ENCODE data around the gene ARSA.
"Not testable (repeated sequence)": the region's sequence is repeated elsewhere in the genome, so short reads cannot be mapped to it uniquely, and the experiment has no call there.

The ARSA gene

DNA sequence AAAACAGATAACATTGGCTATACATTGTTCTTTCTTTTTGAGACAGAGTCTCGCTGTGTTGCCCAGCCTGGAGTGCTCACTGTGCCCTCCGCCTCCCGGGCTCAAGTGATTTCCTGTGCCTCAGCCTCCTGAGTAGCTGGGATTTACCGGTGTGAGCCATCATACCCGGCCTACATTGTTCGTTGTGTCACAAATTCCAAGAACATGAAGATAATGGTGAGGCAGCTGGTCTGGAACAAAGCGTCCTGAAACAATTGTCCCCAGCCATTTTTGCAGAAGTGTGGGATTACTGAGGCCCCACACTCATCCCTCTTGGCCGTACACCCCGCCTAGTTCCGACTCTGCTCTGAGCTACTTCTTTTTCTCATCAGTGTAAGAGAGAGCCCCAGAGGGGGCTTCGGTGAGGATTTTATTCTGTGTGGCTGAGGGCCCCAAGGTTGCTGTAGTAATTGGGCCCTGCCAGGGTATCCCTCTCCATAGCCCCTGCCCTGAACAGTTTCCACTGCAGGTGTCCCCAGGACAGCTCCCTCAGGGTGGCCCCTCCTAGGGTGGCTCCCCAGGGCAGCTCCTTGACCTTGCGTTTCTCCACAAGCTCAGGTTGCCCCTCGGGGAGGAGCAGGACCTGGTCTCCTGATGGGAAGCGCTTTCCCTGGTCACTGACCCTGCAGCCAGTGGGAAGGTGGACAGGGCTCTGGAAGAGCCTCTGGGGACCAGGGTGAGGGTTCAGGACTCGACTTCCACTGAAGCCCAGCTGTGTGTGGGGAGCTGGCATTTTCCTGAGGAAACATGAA lies 13.1 kb upstream of the ARSA start:
- peaks cover 4% of the 10 kb centered on the region; the same call in 1 of the 2 replicates for H3K27me3 ChIP-seq (ENCODE audit: insufficient read depth, low read length)
- no peaks in the 10 kb centered on the region for H3F3A ChIP-seq (ENCODE audit: insufficient read depth, low read length)
- no peaks in the 10 kb centered on the region for H3K9me2 ChIP-seq (ENCODE audit: low read depth, low read length)
- H3K27ac ChIP-seq (ENCODE audit: low read depth, low read length, poor library complexity, severe bottlenecking) = no peak overlapping the region
- no peak overlapping the region for H3K4me2 ChIP-seq (ENCODE audit: low read length)
- TF ChIP-seq EZH2 (IDR thresholded peaks at IDR 0.05; ENCODE audit: borderline replicate concordance, low read length) = no peak
- TF ChIP-seq, protein P1, sequence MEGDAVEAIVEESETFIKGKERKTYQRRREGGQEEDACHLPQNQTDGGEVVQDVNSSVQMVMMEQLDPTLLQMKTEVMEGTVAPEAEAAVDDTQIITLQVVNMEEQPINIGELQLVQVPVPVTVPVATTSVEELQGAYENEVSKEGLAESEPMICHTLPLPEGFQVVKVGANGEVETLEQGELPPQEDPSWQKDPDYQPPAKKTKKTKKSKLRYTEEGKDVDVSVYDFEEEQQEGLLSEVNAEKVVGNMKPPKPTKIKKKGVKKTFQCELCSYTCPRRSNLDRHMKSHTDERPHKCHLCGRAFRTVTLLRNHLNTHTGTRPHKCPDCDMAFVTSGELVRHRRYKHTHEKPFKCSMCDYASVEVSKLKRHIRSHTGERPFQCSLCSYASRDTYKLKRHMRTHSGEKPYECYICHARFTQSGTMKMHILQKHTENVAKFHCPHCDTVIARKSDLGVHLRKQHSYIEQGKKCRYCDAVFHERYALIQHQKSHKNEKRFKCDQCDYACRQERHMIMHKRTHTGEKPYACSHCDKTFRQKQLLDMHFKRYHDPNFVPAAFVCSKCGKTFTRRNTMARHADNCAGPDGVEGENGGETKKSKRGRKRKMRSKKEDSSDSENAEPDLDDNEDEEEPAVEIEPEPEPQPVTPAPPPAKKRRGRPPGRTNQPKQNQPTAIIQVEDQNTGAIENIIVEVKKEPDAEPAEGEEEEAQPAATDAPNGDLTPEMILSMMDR (IDR thresholded peaks at IDR 0.05; ENCODE audit: low read length) = no peak
- H3K4me1 ChIP-seq (ENCODE audit: insufficient read depth, low read length, severe bottlenecking) = no peaks in the 10 kb centered on the region
- no peaks in the 10 kb centered on the region for H4K20me1 ChIP-seq (ENCODE audit: insufficient read depth, low read length)
- no peak overlapping the region for H3K4me3 ChIP-seq (ENCODE audit: low read depth, low read length, poor library complexity, severe bottlenecking)
- no peak overlapping the region for H2AFZ ChIP-seq (ENCODE audit: low read length)
- no peaks in the 10 kb centered on the region for H3K79me2 ChIP-seq (ENCODE audit: insufficient read depth, low read length)
- H3K9me3 ChIP-seq (ENCODE audit: low read length) = 0 out of 2 replicates have a peak, but pooled peaks cover 4% of the 10 kb centered on the region
- no peak overlapping the region for H3K9ac ChIP-seq (ENCODE audit: low read length)
- H3K36me3 ChIP-seq (ENCODE audit: insufficient read depth, low read length) = no peaks in the 10 kb centered on the region

DNA sequence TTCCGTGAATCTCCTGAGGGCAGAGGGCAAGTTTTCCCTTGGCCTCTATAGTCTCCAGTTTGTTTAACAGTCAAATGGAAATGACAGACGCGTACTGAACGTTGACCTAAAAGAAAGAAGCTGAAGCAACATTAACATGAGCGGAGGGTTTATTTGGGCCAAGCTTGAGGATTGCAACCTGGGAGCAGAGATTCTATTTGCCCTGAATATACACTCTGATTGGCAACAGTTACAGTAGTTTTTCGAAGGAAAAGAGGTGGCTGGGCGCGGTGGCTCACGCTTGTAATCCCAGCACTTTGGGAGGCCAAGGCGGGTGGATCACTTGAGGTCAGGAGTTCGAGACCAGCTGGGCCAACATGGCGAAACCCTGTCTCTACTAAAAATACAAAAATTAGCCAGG lies 12.3 kb upstream of the ARSA start:
- H3K79me2 ChIP-seq (ENCODE audit: insufficient read depth, low read length); H3K27me3 ChIP-seq (ENCODE audit: insufficient read depth, low read length); H3K4me1 ChIP-seq (ENCODE audit: insufficient read depth, low read length, severe bottlenecking); H3K9ac ChIP-seq (ENCODE audit: low read length); H2AFZ ChIP-seq (ENCODE audit: low read length); H3K36me3 ChIP-seq (ENCODE audit: insufficient read depth, low read length); H3K9me3 ChIP-seq (ENCODE audit: low read length); H3K27ac ChIP-seq (ENCODE audit: low read depth, low read length, poor library complexity, severe bottlenecking); H4K20me1 ChIP-seq (ENCODE audit: insufficient read depth, low read length); H3K4me2 ChIP-seq (ENCODE audit: low read length); H3F3A ChIP-seq (ENCODE audit: insufficient read depth, low read length); H3K4me3 ChIP-seq (ENCODE audit: low read depth, low read length, poor library complexity, severe bottlenecking); H3K9me2 ChIP-seq (ENCODE audit: low read depth, low read length): not testable (repeated sequence)

DNA sequence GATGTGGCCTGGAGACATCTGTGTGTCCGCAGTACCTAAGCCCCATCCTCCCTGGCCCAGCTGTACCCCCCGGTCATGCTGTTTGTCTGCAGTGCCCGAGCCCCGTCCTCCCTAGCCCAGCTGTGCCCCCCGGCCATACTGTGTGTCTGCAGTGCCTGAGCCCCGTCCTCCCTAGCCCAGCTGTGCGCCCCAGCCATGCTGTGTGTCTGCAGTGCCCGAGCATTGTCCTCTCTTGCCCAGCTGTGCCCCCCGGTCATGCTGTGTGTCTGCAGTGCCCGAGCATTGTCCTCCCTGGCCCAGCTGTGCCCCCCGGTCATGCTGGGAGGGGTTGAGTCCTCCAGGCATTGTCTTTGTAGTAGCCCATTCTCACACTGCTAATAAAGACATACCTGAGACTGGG lies 7.6 kb upstream of the ARSA start:
- H3K27me3 ChIP-seq (ENCODE audit: insufficient read depth, low read length) = no peaks in the 10 kb centered on the region; the same call in 1 of the 2 replicates
- no peaks in the 10 kb centered on the region for H3K4me1 ChIP-seq (ENCODE audit: insufficient read depth, low read length, severe bottlenecking)

More for the DNA sequence above, 7.6 kb upstream of the ARSA start:
- Histone ChIP-seq H3K9ac (ENCODE audit: low read length) (no peak overlapping the region), H3K79me2 (ENCODE audit: insufficient read depth, low read length) (no peaks in the 10 kb centered on the region), H3K27ac (ENCODE audit: low read depth, low read length, poor library complexity, severe bottlenecking) (no peak overlapping the region), H3K9me2 (ENCODE audit: low read depth, low read length) (no peaks in the 10 kb centered on the region), H3K4me3 (ENCODE audit: low read depth, low read length, poor library complexity, severe bottlenecking) (no peak overlapping the region), H4K20me1 (ENCODE audit: insufficient read depth, low read length) (no peaks in the 10 kb centered on the region), H3K36me3 (ENCODE audit: insufficient read depth, low read length) (no peaks in the 10 kb centered on the region; the same call in 1 of the 2 replicates), H3K4me2 (ENCODE audit: low read length) (no peak overlapping the region), H2AFZ (ENCODE audit: low read length) (no peak overlapping the region), H3F3A (ENCODE audit: insufficient read depth, low read length) (no peaks in the 10 kb centered on the region), H3K9me3 (ENCODE audit: low read length) (0 out of 2 replicates have a peak, but pooled peaks cover 4% of the 10 kb centered on the region)
- no peak for TF ChIP-seq EZH2 (IDR thresholded peaks at IDR 0.05; ENCODE audit: borderline replicate concordance, low read length)
- TF ChIP-seq, protein P1 (IDR thresholded peaks at IDR 0.05; ENCODE audit: low read length) = no peak

Measured in OCI-LY1 (cell line).